K562 (cell line): ENCODE data around the gene S100A1. TPM values are rescaled to one million over a fixed set of nuclear protein-coding genes. Genes with fewer than 3 reads are reported as not detected.
A peak's percentile ranks its signal among the peaks of the same experiment; 100 is the strongest.

Experiments
- ARHGAP35 ChIP-seq: fragments of 450-650 bp; IDR thresholded peaks from 2 replicates; pipeline ENCODE4 v1.6.1; 2018; ENCODE audit not compliant: partially characterized antibody
- CREBBP ChIP-seq: IDR thresholded peaks from one replicate; pipeline ENCODE4 v1.6.1; 2012; ENCODE audit warnings: low read depth, mild to moderate bottlenecking, control low read depth, inconsistent platforms, low read length
- DPF2 ChIP-seq: fragments of 450-650 bp; IDR thresholded peaks from 2 replicates; pipeline ENCODE4 v1.6.1; 2016
- EHMT2 ChIP-seq: fragments of 450-650 bp; IDR thresholded peaks from 2 replicates; pipeline ENCODE4 v1.6.1; 2018; ENCODE audit warnings: antibody characterized with exemption
- GABPB1 ChIP-seq: sonication (generic); formaldehyde crosslinking; IDR thresholded peaks from 2 replicates; pipeline ENCODE4 v1.8.0; 2022; ENCODE audit warnings: mild to moderate bottlenecking, missing genetic modification reagents
- GABPB2 ChIP-seq: fragments of 250-450 bp; sonication (Bioruptor Pico); conservative IDR thresholded peaks from 2 replicates; pipeline ENCODE4 v1.5.1; 2021; ENCODE audit warnings: mild to moderate bottlenecking
- GATA2 ChIP-seq: sonication (generic); formaldehyde crosslinking; IDR thresholded peaks from 2 replicates; pipeline ENCODE4 v1.4.0; 2020; ENCODE audit warnings: mild to moderate bottlenecking, missing genetic modification reagents
- HDAC2 ChIP-seq: fragments of 450-650 bp; IDR thresholded peaks from 2 replicates; pipeline ENCODE4 v1.6.1; 2016; ENCODE audit warnings: mild to moderate bottlenecking
- HDGF ChIP-seq: fragments of 450-650 bp; IDR thresholded peaks from 2 replicates; pipeline ENCODE4 v1.6.1; 2016
- HNRNPLL ChIP-seq: fragments of 200-400 bp; formaldehyde crosslinking; IDR thresholded peaks from 2 replicates; pipeline ENCODE4 v1.6.1; 2017; ENCODE audit warnings: low read length, low read depth, mild to moderate bottlenecking; ENCODE audit not compliant: poor library complexity, severe bottlenecking
- KAT2B ChIP-seq: IDR thresholded peaks from one replicate; pipeline ENCODE4 v1.6.1; 2012; ENCODE audit warnings: low read depth, mild to moderate bottlenecking, control low read depth, inconsistent platforms, low read length, moderate library complexity
- NFXL1 ChIP-seq: fragments of 450-650 bp; formaldehyde crosslinking; IDR thresholded peaks from 2 replicates; pipeline ENCODE4 v1.4.0; 2021; ENCODE audit warnings: mild to moderate bottlenecking
- NR2C2 ChIP-seq, 2 experiments: fragments of 200-800 bp in 1 of 2; sonication (Bioruptor generic) in 1 of 2; sonication (generic) in 1 of 2; formaldehyde crosslinking in 1 of 2; IDR thresholded peaks; 2 replicates each; pipeline versions ENCODE4 v1.6.1 to v1.8.0; 2016 to 2022; ENCODE audit warnings: mild to moderate bottlenecking in 1 of 2, missing compliant biosample characterization in 1 of 2, missing genetic modification characterization in 1 of 2, missing genetic modification reagents in 1 of 2
- RBM17 ChIP-seq: fragments of 200-400 bp; formaldehyde crosslinking; IDR thresholded peaks from 2 replicates; pipeline ENCODE4 v1.6.1; 2017; ENCODE audit warnings: low read depth, mild to moderate bottlenecking, low read length, borderline replicate concordance
- RCOR1 ChIP-seq, 2 experiments: IDR thresholded peaks; 2 replicates each; pipeline ENCODE4 v1.6.1; 2012; ENCODE audit warnings: low read depth in 2 of 2, low read length in 2 of 2, borderline replicate concordance in 1 of 2, improper control_type of control experiment in 1 of 2
- TAF9B ChIP-seq: fragments of 450-650 bp; IDR thresholded peaks from 2 replicates; pipeline ENCODE4 v1.6.1; 2018; ENCODE audit warnings: mild to moderate bottlenecking; ENCODE audit not compliant: partially characterized antibody
- TOE1 ChIP-seq, 2 experiments: fragments of 450-650 bp in 1 of 2; sonication (generic) in 1 of 2; formaldehyde crosslinking in 1 of 2; IDR thresholded peaks; 2 replicates each; pipeline versions ENCODE4 v1.7.1 to v1.8.0; 2016 to 2022; ENCODE audit warnings: borderline replicate concordance in 2 of 2, mild to moderate bottlenecking in 2 of 2, antibody characterized with exemption in 1 of 2, inconsistent platforms in 1 of 2, low read depth in 1 of 2, missing genetic modification reagents in 1 of 2, moderate library complexity in 1 of 2
- TRIM28 ChIP-seq: fragments of 450-650 bp; IDR thresholded peaks from 2 replicates; pipeline ENCODE4 v1.6.1; 2017
- YY1 ChIP-seq, 3 experiments: IDR thresholded peaks; 2 replicates each; pipeline ENCODE4 v1.6.1; 2011; ENCODE audit warnings: low read length in 2 of 3, mild to moderate bottlenecking in 2 of 3, moderate library complexity in 2 of 3, borderline replicate concordance in 1 of 3, control low read depth in 1 of 3, low read depth in 1 of 3; ENCODE audit not compliant: insufficient read depth in 3 of 3, insufficient replicate concordance in 2 of 3, control insufficient read depth in 1 of 3, insufficient read length in 1 of 3; ENCODE audit errors: extremely low read depth in 1 of 3
- ZKSCAN1 ChIP-seq: fragments of 150-350 bp; IDR thresholded peaks from 2 replicates; pipeline ENCODE4 v1.6.1; 2016; ENCODE audit warnings: low read depth, low read length
- ZNF184 ChIP-seq: sonication (generic); formaldehyde crosslinking; IDR thresholded peaks from 2 replicates; pipeline ENCODE4 v1.5.0; 2020; ENCODE audit warnings: missing genetic modification reagents
- ZNF224 ChIP-seq: sonication (generic); formaldehyde crosslinking; IDR thresholded peaks from 2 replicates; pipeline ENCODE4 v1.8.0; 2022; ENCODE audit warnings: mild to moderate bottlenecking, missing genetic modification reagents
- ZNF232 ChIP-seq: sonication (generic); formaldehyde crosslinking; IDR thresholded peaks from 2 replicates; pipeline ENCODE4 v1.8.0; 2022; ENCODE audit warnings: mild to moderate bottlenecking, missing genetic modification reagents
- ZNF347 ChIP-seq: fragments of 450-650 bp; formaldehyde crosslinking; IDR thresholded peaks from 2 replicates; pipeline ENCODE4 v1.4.0; 2020; ENCODE audit warnings: low read depth, mild to moderate bottlenecking, moderate library complexity
- ZNF717 ChIP-seq: fragments of 250-450 bp; sonication (Bioruptor Pico); IDR thresholded peaks from 2 replicates; pipeline ENCODE4 v1.5.0; 2021
- ZNF780A ChIP-seq: fragments of 250-450 bp; sonication (Bioruptor Pico); IDR thresholded peaks from 2 replicates; pipeline ENCODE4 v1.5.0; 2021; ENCODE audit warnings: mild to moderate bottlenecking
- ZSCAN32 ChIP-seq: fragments of 450-650 bp; formaldehyde crosslinking; IDR thresholded peaks from 2 replicates; pipeline ENCODE4 v1.4.0; 2020; ENCODE audit warnings: mild to moderate bottlenecking, moderate library complexity
- polyA plus RNA-seq, 8 experiments: library from polyadenylated mRNA; depleted of rRNA in 4 of 8; stranded (reverse) in 5 of 8; unstranded in 3 of 8; fragments of >200 nt; fragmentation: Nextera tagmentation in 2 of 8; fragmentation: Illumina TruSeq in 1 of 8; extraction: Ambion mirVana in 2 of 8; extraction: Trizol in 1 of 8; gene quantifications; 2 replicates each; pipeline versions ENCODE4 v1.2.1 to v1.2.3, GENCODE V29; 2011 to 2014; ENCODE audit warnings: inconsistent platforms in 1 of 8, missing spikeins in 1 of 8
- total RNA-seq, 7 experiments: library from RNA; depleted of rRNA in 6 of 7; stranded (reverse); fragments of >200 nt in 6 of 7; fragmentation: Illumina TruSeq in 2 of 7; extraction: Trizol in 2 of 7; gene quantifications; 2 replicates each; pipeline versions ENCODE4 v1.2.1 to v1.2.3, GENCODE V29; 2011 to 2021; ENCODE audit warnings: low replicate concordance in 1 of 7
- TF ChIP-seq, protein P1 (sequence below): fragments of 250-450 bp; sonication (Bioruptor Pico); IDR thresholded peaks from 2 replicates; pipeline ENCODE4 v1.5.0; 2021; ENCODE audit warnings: mild to moderate bottlenecking, moderate library complexity
- TF ChIP-seq, protein P2 (sequence below): fragments of 250-450 bp; sonication (Bioruptor Pico); IDR thresholded peaks from 2 replicates; pipeline ENCODE4 v1.9.0; 2021; ENCODE audit warnings: mild to moderate bottlenecking

Gene S100A1
- total and polyA plus RNA-seq, 9 of the 15 experiments (the other 6 are each of a cell fraction or from before 2014, with no cell fraction given) = 0.44 to 30.1 (median 12.7) TPM

DNA sequence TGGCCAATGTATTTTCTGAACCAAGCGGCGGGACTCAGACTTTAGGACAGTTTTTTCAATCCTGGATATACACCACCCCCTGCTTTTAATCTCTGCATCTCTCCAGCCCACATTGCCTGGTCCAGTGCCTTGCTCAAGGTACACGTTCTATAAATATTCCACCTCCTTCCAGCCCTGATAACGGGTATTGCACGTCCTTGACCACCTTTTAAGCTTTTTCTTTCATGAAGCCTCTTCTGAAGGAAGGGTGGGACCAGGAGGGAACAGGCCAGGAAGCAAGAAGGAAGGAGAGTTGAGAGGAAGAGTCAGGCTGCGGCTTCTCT, 18.7 kb upstream of the S100A1 start (continued):
- no peak for TF ChIP-seq RCOR1 (IDR thresholded peaks at IDR 0.05; ENCODE audit: borderline replicate concordance in 1 of 2, low read depth in 2 of 2, low read length in 2 of 2)
- TF ChIP-seq TRIM28 = no peak
- TF ChIP-seq ARHGAP35 = no peak
- TF ChIP-seq ZKSCAN1 = no peak
- TF ChIP-seq NFXL1 (CRISPR knock-in tag) = no peak
- no peak for TF ChIP-seq GABPB2 (CRISPR knock-in tag)
- TF ChIP-seq, protein P1, sequence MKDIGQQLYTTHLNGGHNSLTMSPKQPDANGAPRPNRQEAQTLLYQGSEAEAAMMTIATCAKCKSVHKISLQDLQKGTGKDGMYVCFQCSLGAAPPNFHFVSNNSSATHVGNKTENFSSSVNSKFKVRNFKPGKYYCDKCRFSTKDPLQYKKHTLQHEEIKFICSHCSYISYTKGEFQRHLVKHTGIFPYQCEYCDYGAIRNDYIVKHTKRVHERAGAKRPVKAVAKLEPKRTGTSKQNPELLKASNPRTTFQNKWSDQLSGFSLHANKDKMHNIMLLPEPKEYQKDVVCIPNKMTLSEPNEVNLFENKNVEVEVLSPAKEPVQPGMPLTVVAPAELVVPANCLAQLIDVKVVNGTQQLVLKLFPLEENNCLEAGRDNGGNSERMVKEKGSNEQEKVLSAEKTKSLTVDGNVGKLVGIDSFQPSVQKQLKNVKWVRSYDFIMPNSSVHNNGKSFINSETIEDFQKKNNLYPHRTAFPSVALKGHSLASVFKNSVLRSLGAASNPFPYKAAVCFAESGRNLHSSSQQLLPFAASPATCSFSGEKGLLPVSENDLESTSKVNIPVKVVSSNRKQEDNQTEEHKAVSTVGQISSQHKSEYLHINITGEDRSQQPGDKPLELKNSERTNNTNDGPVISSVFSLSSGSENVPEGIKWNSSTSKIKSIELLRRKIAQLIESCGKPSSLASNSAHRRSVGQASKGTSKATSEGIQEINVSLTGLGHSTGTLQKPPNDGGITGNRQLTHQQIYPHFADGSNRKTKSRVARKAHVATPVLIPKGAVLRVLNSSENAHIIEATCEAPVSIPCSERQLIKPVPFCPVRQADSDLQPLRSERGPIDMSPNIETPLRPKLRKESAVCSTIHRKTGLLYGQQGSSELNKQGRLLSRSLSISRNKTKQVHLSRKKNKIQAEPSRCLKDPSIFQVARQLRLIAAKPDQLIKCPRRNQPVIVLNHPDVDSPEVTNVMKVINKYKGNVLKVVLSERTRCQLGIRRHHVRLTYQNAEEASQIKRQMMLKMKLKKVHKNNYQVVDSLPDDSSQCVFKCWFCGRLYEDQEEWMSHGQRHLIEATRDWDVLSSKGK (CRISPR knock-in tag) = no peak
- no peak for TF ChIP-seq HNRNPLL
- no peak for TF ChIP-seq TAF9B
- TF ChIP-seq, protein P2, sequence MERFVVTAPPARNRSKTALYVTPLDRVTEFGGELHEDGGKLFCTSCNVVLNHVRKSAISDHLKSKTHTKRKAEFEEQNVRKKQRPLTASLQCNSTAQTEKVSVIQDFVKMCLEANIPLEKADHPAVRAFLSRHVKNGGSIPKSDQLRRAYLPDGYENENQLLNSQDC (CRISPR knock-in tag) = no peak
- TF ChIP-seq ZSCAN32 (CRISPR knock-in tag) = no peak
- TF ChIP-seq ZNF224 (CRISPR knock-in tag) = no peak
- TF ChIP-seq DPF2 = no peak; the same call in 1 of the 2 replicates
- TF ChIP-seq NR2C2 (CRISPR knock-in tag; IDR thresholded peaks at IDR 0.05) = no peak; the same call in 1 of the 2 replicates
- TF ChIP-seq NR2C2 (tag; IDR thresholded peaks at IDR 0.05) = peak; percentile 80
- no peak for TF ChIP-seq CREBBP
- no peak for TF ChIP-seq EHMT2
- peak; percentile 59 for TF ChIP-seq GATA2
- TF ChIP-seq ZNF780A (CRISPR knock-in tag) = no peak
- no peak for TF ChIP-seq ZNF232 (CRISPR knock-in tag)
- TF ChIP-seq YY1 (IDR thresholded peaks at IDR 0.05; ENCODE audit: borderline replicate concordance in 1 of 3, control insufficient read depth in 1 of 3, extremely low read depth in 1 of 3, insufficient read depth in 3 of 3, insufficient read length in 1 of 3, insufficient replicate concordance in 2 of 3, low read depth in 1 of 3, low read length in 2 of 3) = no peak
- TF ChIP-seq RBM17 = no peak
- no peak for TF ChIP-seq ZNF717 (CRISPR knock-in tag)
- TF ChIP-seq TOE1 (IDR thresholded peaks at IDR 0.05; ENCODE audit: borderline replicate concordance) = no peak
- no peak for TF ChIP-seq TOE1 (CRISPR knock-in tag; IDR thresholded peaks at IDR 0.05; ENCODE audit: borderline replicate concordance, low read depth)
- no peak for TF ChIP-seq GABPB1
- no peak for TF ChIP-seq KAT2B
- TF ChIP-seq ZNF184 (CRISPR knock-in tag) = no peak
- TF ChIP-seq HDGF = no peak
- 0 out of 2 replicates have a peak, but pooled peaks have one; percentile 8 for TF ChIP-seq HDAC2
- TF ChIP-seq ZNF347 (CRISPR knock-in tag) = no peak
